GM10248 (cell line): ENCODE results near the gene TRPM2.

Source experiments
- CTCF ChIA-PET: fragments of 300-600 bp; sonication (Branson Sonifier 250); formaldehyde crosslinking; extraction: SDS; loops from one replicate; lab custom pipeline; 2021; ENCODE audit warnings: antibody characterized with exemption; lab: Yijun Ruan, JAX
- POLR2A ChIA-PET: fragments of 350-650 bp; sonication (Branson Sonifier 250); formaldehyde crosslinking; extraction: SDS; loops from one replicate; lab custom pipeline; 2020; ENCODE audit warnings: antibody characterized with exemption; lab: Yijun Ruan, JAX
- DNase-seq: peaks from one replicate; pipeline ENCODE4 v3.0.0; 2012; ENCODE audit errors: extremely low spot score
- CTCF ChIP-seq: IDR thresholded peaks from 2 replicates; pipeline ENCODE4 v1.5.1; 2012; ENCODE audit warnings: mild to moderate bottlenecking, low read depth; ENCODE audit errors: extremely low read depth, missing control alignments, control extremely low read depth

The TRPM2 gene

GRCh38 chr21:44399151-44399954 lies 45.9 kb downstream of the TRPM2 start:
- no peak for TF ChIP-seq CTCF
- POLR2A ChIA-PET = no interaction called here
- CTCF ChIA-PET = no interaction called here
- DNase-seq = no peak

GRCh38 chr21:44399955-44400790 lies 46.8 kb downstream of the TRPM2 start:
- ChIA-PET POLR2A (no interaction called here), CTCF (no interaction called here)
- DNase-seq = no peak

GRCh38 chr21:44400791-44401385 lies 47.5 kb downstream of the TRPM2 start:
- POLR2A ChIA-PET = no interaction called here

More at GRCh38 chr21:44399955-44400790, 46.8 kb downstream of the TRPM2 start:
- TF ChIP-seq CTCF = no peak

GRCh38 chr21:44401386-44402160 lies 48.2 kb downstream of the TRPM2 start:
- TF ChIP-seq CTCF = no peak
- ChIA-PET CTCF (no interaction called here), POLR2A (no interaction called here)
- DNase-seq = no peak

More at GRCh38 chr21:44400791-44401385, 47.5 kb downstream of the TRPM2 start:
- no peak for TF ChIP-seq CTCF
- CTCF ChIA-PET = no interaction called here
- DNase-seq = no peak

GRCh38 chr21:44402323-44403105 lies 49.1 kb downstream of the TRPM2 start:
- DNase-seq = no peak
- POLR2A ChIA-PET = no interaction called here
- no peak for TF ChIP-seq CTCF
- CTCF ChIA-PET = no interaction called here
